ENCODE results near the gene PDIA3.
"Not testable (repeated sequence)": the region's sequence is repeated elsewhere in the genome, so short reads cannot be mapped to it uniquely, and the experiment has no call there.

GRCh38 chr15:43802676-43803075 is 56.4 kb downstream of the PDIA3 start:
- not testable (repeated sequence) for TF ChIP-seq CTCF, POLR2A (IDR thresholded peaks at IDR 0.05)
